ENCODE results near the gene NMD3. TPM values are rescaled to one million over a fixed set of nuclear protein-coding genes. Genes with fewer than 3 reads are reported as not detected.
"Not testable (repeated sequence)": the region's sequence is repeated elsewhere in the genome, so short reads cannot be mapped to it uniquely, and the experiment has no call there.

Gene NMD3
- total RNA-seq, 1 donor from 2014 or later: 78.2 TPM

DNA sequence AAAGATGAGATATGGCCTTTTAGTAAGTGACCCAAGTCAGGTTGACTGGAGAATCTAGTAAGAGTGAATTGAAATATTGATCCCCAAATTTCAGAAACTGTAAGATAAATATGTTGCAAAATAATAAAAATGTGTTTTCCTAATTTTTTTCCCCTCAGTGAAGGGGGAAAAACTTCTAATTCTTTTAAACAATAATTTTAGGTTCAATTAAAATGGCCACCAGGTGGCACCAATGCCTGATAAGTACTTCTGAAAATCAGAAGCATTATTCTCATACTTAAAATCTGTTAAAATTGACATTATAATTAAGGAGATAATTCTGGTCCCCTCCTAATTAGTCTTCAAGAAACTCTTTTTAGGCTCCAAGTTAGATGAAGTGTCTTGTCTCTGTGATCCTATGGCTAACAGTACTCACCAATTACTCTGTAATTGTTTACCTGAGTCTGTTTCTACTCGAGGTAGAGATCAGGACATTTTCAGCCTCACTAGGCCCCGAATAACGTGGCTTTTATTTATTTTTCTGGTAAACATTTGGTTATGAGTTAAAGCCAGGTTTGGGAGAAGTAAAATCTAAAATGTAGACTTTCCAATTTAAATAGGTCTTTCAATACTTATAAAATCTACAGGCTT, 52.6 kb downstream of the NMD3 start:
- Mint-ChIP-seq H3K36me3 (ENCODE audit: low read depth) (no peaks in the 10 kb centered on the region), H3K27ac (no peak overlapping the region), H3K4me3 (no peak overlapping the region), H3K9me3 (peaks cover 1% of the 10 kb centered on the region), H3K27me3 (peaks cover 2% of the 10 kb centered on the region), H3K4me1 (no peaks in the 10 kb centered on the region)
- intact Hi-C loops (cut with micrococcal nuclease): loop anchor here (1.0 to 5.0 kb wide), 4 partner anchors 134 to 317 kb away; no protein-coding TSS in a partner anchor
- peak; percentile 73 for DNase-seq

DNA sequence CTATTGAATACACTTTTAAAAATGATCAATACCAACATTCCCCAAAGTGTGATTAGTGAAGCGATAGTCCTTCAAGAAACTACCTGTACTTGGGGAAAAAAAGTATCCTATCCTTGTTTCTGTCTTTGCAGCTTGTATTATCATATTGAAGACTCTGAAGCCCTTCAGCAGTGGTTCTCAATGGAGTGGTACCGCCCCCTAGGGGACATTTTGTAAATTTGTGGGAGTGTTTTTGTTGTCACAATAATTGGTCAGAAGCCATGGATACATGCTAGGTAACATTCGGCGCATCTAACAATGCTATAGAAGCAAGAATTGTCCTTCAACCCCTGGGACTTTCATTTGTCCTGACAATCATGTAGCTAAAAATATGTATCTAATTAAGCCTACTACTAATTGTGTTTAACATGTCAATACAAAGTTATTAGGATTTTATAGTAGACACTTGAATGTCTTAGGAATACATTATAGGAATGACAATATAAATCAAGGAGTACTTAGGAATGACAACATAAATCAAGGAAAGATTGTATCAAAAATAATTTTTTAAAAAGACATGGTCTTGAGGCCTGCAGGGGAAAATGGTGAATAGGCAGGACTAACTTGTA, 53.7 kb downstream of the NMD3 start:
- no peak overlapping the region for H3K27ac Mint-ChIP-seq
- no peak overlapping the region for H3K4me3 Mint-ChIP-seq
- peaks cover 4% of the 10 kb centered on the region for H3K27me3 Mint-ChIP-seq
- DNase-seq: peak; percentile 86
- H3K9me3 Mint-ChIP-seq: peaks cover 10% of the 10 kb centered on the region
- peaks cover 4% of the 10 kb centered on the region for H3K36me3 Mint-ChIP-seq (ENCODE audit: low read depth)
- intact Hi-C loops (cut with micrococcal nuclease): loop anchor here (1.0 to 5.0 kb wide), 3 partner anchors 133 to 318 kb away; no protein-coding TSS in a partner anchor
- H3K4me1 Mint-ChIP-seq: no peaks in the 10 kb centered on the region

GRCh38 chr3:161275919-161276318, 54.8 kb downstream of the NMD3 start:
- H3K27ac Mint-ChIP-seq: no peak overlapping the region
- H3K4me1 Mint-ChIP-seq: no peaks in the 10 kb centered on the region
- peaks cover 4% of the 10 kb centered on the region for H3K36me3 Mint-ChIP-seq (ENCODE audit: low read depth)
- peaks cover 4% of the 10 kb centered on the region for H3K27me3 Mint-ChIP-seq
- H3K4me3 Mint-ChIP-seq: no peak overlapping the region
- peaks cover 11% of the 10 kb centered on the region for H3K9me3 Mint-ChIP-seq
- intact Hi-C loops (cut with micrococcal nuclease): loop anchor here (2.0 kb wide), 1 partner anchor 319 kb away; no protein-coding TSS in a partner anchor
- DNase-seq: no peak

GRCh38 chr3:161282387-161282786, 61.3 kb downstream of the NMD3 start:
- intact Hi-C loops (cut with micrococcal nuclease); H3K4me1 Mint-ChIP-seq; H3K27me3 Mint-ChIP-seq; H3K36me3 Mint-ChIP-seq (ENCODE audit: low read depth); DNase-seq; H3K27ac Mint-ChIP-seq; H3K4me3 Mint-ChIP-seq: not testable (repeated sequence)
- peaks cover 14% of the 10 kb centered on the region for H3K9me3 Mint-ChIP-seq

DNA sequence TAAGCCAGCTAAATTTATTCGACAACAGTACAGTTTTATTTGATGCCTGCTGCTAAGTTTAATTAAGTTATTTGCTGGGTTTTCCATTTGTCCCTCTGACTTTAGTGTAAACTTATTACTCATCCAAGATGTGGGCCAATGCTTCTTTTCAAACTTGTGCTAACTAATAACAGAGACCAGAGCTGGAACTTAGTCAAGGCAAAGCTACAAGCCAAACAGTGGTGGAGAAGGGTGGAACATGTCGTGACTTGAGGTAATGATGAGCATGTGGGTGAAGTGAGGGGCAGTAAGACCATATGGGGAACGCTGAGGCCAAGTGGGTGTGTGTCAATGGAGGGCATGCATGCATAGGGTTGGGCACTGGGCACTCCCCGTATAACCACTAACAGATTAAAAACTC, 63.9 kb downstream of the NMD3 start:
- no peaks in the 10 kb centered on the region for H3K4me1 Mint-ChIP-seq
- intact Hi-C loops (cut with micrococcal nuclease): no loop called here
- no peak overlapping the region for H3K4me3 Mint-ChIP-seq
- H3K27ac Mint-ChIP-seq: no peak overlapping the region
- peaks cover 3% of the 10 kb centered on the region for H3K9me3 Mint-ChIP-seq
- no peaks in the 10 kb centered on the region for H3K36me3 Mint-ChIP-seq (ENCODE audit: low read depth)
- H3K27me3 Mint-ChIP-seq: no peaks in the 10 kb centered on the region
- no peak for DNase-seq

- H3K4me1 Mint-ChIP-seq: no peaks in the 10 kb centered on the region
- H3K27me3 Mint-ChIP-seq: peaks cover 5% of the 10 kb centered on the region
- H3K36me3 Mint-ChIP-seq (ENCODE audit: low read depth): no peaks in the 10 kb centered on the region
- no peak overlapping the region for H3K4me3 Mint-ChIP-seq
- no peak overlapping the region for H3K27ac Mint-ChIP-seq
- intact Hi-C loops (cut with micrococcal nuclease): no loop called here
- DNase-seq: no peak
- peaks cover 3% of the 10 kb centered on the region for H3K9me3 Mint-ChIP-seq
These were observed 68.1 kb downstream of the NMD3 start for GRCh38 chr3:161289174-161289573.

DNA sequence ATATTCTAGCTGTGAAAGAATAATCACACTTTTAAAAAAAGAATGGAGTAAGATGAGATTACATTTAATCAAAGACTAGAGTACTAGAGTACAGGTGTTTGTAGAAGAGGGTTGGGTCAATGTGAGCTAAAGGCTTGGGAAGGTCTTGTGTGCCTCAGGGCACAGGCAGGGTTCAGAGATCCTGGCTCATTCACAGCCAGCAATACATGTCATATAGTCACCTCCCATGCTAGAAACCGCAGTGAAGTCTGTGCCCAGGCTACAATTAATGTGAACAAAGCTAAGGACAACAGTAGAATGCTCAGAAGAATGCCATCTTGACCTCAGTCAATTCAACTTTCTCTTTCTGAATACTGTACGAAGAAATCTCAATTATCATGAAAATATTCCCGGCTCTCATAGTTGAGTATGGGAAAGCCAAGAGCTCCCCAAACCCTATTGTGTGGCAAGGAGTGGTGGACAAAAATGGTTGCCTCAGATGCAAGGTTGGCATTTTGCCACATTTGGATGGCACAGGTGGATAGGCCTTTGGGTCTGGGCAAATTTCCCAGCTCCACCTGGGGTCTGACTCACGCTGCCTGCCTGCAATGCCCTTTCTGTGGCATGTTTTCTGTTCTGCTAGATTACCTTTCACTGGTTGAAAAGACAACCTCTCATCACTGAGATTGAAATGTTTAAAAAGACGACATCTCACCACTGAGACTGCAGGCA, 70.2 kb downstream of the NMD3 start:
- no peak overlapping the region for H3K27ac Mint-ChIP-seq
- H3K9me3 Mint-ChIP-seq: peaks cover 3% of the 10 kb centered on the region
- H3K27me3 Mint-ChIP-seq: peaks cover 5% of the 10 kb centered on the region
- no peaks in the 10 kb centered on the region for H3K4me1 Mint-ChIP-seq
- no peak overlapping the region for H3K4me3 Mint-ChIP-seq
- H3K36me3 Mint-ChIP-seq (ENCODE audit: low read depth): no peaks in the 10 kb centered on the region
- intact Hi-C loops (cut with micrococcal nuclease): no loop called here
- DNase-seq: no peak

GRCh38 chr3:161293381-161293780, 72.3 kb downstream of the NMD3 start:
- DNase-seq: no peak
- peaks cover 7% of the 10 kb centered on the region for H3K9me3 Mint-ChIP-seq
- no peak overlapping the region for H3K27ac Mint-ChIP-seq
- H3K27me3 Mint-ChIP-seq: peaks cover 5% of the 10 kb centered on the region
- no peaks in the 10 kb centered on the region for H3K4me1 Mint-ChIP-seq
- intact Hi-C loops (cut with micrococcal nuclease): no loop called here
- no peaks in the 10 kb centered on the region for H3K36me3 Mint-ChIP-seq (ENCODE audit: low read depth)
- no peak overlapping the region for H3K4me3 Mint-ChIP-seq

DNA sequence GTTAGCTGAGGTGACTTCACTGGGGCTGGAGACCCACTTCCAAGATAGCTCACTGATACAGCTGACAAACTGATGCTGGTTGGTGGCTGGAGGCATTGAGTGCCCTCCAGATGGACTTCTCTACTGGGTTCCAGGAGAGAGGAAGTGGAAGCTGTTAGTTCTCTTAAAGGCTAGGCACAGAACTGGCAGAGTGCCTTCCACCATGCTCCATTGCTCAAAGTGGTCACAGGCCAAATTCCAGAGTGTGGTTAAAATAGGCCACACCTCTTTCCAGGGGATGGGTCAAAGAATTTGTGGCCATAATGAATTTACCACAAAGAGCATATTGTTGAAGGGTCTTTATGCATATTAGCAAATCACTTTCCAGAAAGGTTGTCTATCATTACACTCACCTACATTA, 74.2 kb downstream of the NMD3 start:
- H3K27ac Mint-ChIP-seq: no peak overlapping the region
- H3K36me3 Mint-ChIP-seq (ENCODE audit: low read depth): no peaks in the 10 kb centered on the region
- H3K9me3 Mint-ChIP-seq: peaks cover 13% of the 10 kb centered on the region
- no peaks in the 10 kb centered on the region for H3K4me1 Mint-ChIP-seq
- peaks cover 5% of the 10 kb centered on the region for H3K27me3 Mint-ChIP-seq
- intact Hi-C loops (cut with micrococcal nuclease): no loop called here
- no peak for DNase-seq
- no peak overlapping the region for H3K4me3 Mint-ChIP-seq

- DNase-seq: no peak
- peaks cover 15% of the 10 kb centered on the region for H3K9me3 Mint-ChIP-seq
- H3K36me3 Mint-ChIP-seq (ENCODE audit: low read depth): peaks cover 1% of the 10 kb centered on the region
- no peaks in the 10 kb centered on the region for H3K4me1 Mint-ChIP-seq
- no peak overlapping the region for H3K4me3 Mint-ChIP-seq
- no peak overlapping the region for H3K27ac Mint-ChIP-seq
- intact Hi-C loops (cut with micrococcal nuclease): no loop called here
- peaks cover 9% of the 10 kb centered on the region for H3K27me3 Mint-ChIP-seq
These were observed 75.7 kb downstream of the NMD3 start for GRCh38 chr3:161296814-161297213.

Other genes starting within 250 kb of the NMD3 start
- 3.3 TPM in 2 replicates for gene B3GALNT1, start 116.0 kb upstream of the NMD3 start, total RNA-seq
- not detected in 2 replicates for gene SPTSSB, start 150.2 kb downstream of the NMD3 start, total RNA-seq